DOHH2 (cell line): ENCODE measurements around the gene CLDN24.

Source experiments
- H3F3A ChIP-seq: fragments of 200-600 bp; sonication (generic), shearing (Covaris generic); 2 replicates; pipeline ENCODE4 v1.6.0; 2016; ENCODE audit warnings: antibody characterized with exemption, mild to moderate bottlenecking; ENCODE audit not compliant: control insufficient read depth, insufficient read depth
- H3K27ac ChIP-seq: fragments of 200-600 bp; sonication (generic); 2 replicates; pipeline ENCODE4 v1.5.1; 2014; ENCODE audit warnings: low read depth, mild to moderate bottlenecking, low read length, moderate library complexity
- H3K27me3 ChIP-seq: fragments of 200-600 bp; sonication (generic); 2 replicates; pipeline ENCODE4 v1.6.1; 2014; ENCODE audit warnings: mild to moderate bottlenecking, low read length, mixed read lengths; ENCODE audit not compliant: control insufficient read depth
- H3K36me3 ChIP-seq: fragments of 200-600 bp; sonication (generic); 2 replicates; pipeline ENCODE4 v1.6.1; 2014; ENCODE audit warnings: mild to moderate bottlenecking, low read length, moderate library complexity, mixed read lengths; ENCODE audit not compliant: control insufficient read depth
- H3K4me1 ChIP-seq: fragments of 200-600 bp; sonication (generic); 2 replicates; pipeline ENCODE4 v1.6.1; 2014; ENCODE audit warnings: mild to moderate bottlenecking, low read length, mixed read lengths; ENCODE audit not compliant: control insufficient read depth
- H3K4me2 ChIP-seq: fragments of 200-600 bp; sonication (generic); 2 replicates; pipeline ENCODE4 v1.6.0; 2014; ENCODE audit warnings: mild to moderate bottlenecking, low read length, moderate library complexity
- H3K4me3 ChIP-seq: fragments of 200-600 bp; sonication (generic); 2 replicates; pipeline ENCODE4 v1.5.1; 2014; ENCODE audit warnings: mild to moderate bottlenecking, low read length, mixed read lengths
- H3K79me2 ChIP-seq: fragments of 200-600 bp; sonication (generic); 2 replicates; pipeline ENCODE4 v1.6.1; 2014; ENCODE audit warnings: mild to moderate bottlenecking, low read length, mixed read lengths; ENCODE audit not compliant: control insufficient read depth
- H3K9me2 ChIP-seq: fragments of 200-600 bp; sonication (generic); replicated peaks from 2 replicates; pipeline ENCODE4 v1.6.1; 2014; ENCODE audit warnings: mild to moderate bottlenecking, low read length, mixed read lengths; ENCODE audit not compliant: control insufficient read depth
- H3K9me3 ChIP-seq: fragments of 200-600 bp; sonication (generic); 2 replicates; pipeline ENCODE4 v1.6.1; 2014; ENCODE audit warnings: antibody characterized with exemption, low read length, mixed read lengths; ENCODE audit not compliant: control insufficient read depth, insufficient read depth
- H4K20me1 ChIP-seq: fragments of 200-600 bp; sonication (generic); 2 replicates; pipeline ENCODE4 v1.6.0; 2014; ENCODE audit warnings: low read depth, mild to moderate bottlenecking, antibody characterized with exemption, low read length, moderate library complexity; ENCODE audit not compliant: control insufficient read depth, insufficient read depth
- EZH2phosphoT487 ChIP-seq: fragments of 200-600 bp; sonication (generic); IDR thresholded peaks from 2 replicates; pipeline ENCODE4 v1.6.1; 2017; ENCODE audit warnings: borderline replicate concordance, mild to moderate bottlenecking, antibody characterized with exemption, low read length, moderate library complexity, mixed read lengths
- TF ChIP-seq, protein P1 (sequence below): fragments of 200-600 bp; sonication (generic); IDR thresholded peaks from one replicate; pipeline ENCODE4 v1.5.1; 2014; ENCODE audit warnings: antibody characterized with exemption, mild to moderate bottlenecking, low read depth, low read length; ENCODE audit not compliant: poor library complexity, severe bottlenecking

Gene CLDN24

DNA sequence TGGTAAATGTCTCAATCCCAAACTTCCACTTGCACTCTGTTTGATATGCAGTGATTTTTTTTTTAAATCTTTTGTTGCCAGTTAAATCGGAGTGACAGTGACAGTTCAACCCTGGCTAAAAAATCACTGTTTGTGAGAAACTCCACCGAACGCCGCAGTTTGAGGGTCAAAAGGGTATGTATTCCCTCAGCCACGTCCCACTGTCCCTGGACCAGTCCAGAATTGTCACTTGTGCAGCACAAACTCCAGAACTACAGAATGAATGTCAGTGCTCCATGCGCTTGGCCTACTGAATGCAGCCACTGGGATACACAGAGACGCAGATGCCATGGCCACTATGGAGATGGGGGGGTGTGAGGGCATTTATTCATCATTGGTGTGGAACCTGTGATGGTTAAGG is 36.3 kb downstream of the CLDN24 start:
- H3K9me2 ChIP-seq: no peaks in the 10 kb centered on the region
- H3K79me2 ChIP-seq: no peaks in the 10 kb centered on the region
- H3K36me3 ChIP-seq: no peaks in the 10 kb centered on the region
- H3K4me1 ChIP-seq: no peaks in the 10 kb centered on the region
- H3F3A ChIP-seq: no peaks in the 10 kb centered on the region
- H4K20me1 ChIP-seq: no peaks in the 10 kb centered on the region
- H3K4me3 ChIP-seq: no peak overlapping the region
- 0 out of 2 replicates have a peak, but pooled peaks cover 2% of the 10 kb centered on the region for H3K27me3 ChIP-seq
- H3K4me2 ChIP-seq: no peak overlapping the region
- H3K27ac ChIP-seq: no peak overlapping the region
- H3K9me3 ChIP-seq: no peaks in the 10 kb centered on the region
- no peak for TF ChIP-seq EZH2phosphoT487
- TF ChIP-seq, protein P1, sequence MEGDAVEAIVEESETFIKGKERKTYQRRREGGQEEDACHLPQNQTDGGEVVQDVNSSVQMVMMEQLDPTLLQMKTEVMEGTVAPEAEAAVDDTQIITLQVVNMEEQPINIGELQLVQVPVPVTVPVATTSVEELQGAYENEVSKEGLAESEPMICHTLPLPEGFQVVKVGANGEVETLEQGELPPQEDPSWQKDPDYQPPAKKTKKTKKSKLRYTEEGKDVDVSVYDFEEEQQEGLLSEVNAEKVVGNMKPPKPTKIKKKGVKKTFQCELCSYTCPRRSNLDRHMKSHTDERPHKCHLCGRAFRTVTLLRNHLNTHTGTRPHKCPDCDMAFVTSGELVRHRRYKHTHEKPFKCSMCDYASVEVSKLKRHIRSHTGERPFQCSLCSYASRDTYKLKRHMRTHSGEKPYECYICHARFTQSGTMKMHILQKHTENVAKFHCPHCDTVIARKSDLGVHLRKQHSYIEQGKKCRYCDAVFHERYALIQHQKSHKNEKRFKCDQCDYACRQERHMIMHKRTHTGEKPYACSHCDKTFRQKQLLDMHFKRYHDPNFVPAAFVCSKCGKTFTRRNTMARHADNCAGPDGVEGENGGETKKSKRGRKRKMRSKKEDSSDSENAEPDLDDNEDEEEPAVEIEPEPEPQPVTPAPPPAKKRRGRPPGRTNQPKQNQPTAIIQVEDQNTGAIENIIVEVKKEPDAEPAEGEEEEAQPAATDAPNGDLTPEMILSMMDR: no peak

DNA sequence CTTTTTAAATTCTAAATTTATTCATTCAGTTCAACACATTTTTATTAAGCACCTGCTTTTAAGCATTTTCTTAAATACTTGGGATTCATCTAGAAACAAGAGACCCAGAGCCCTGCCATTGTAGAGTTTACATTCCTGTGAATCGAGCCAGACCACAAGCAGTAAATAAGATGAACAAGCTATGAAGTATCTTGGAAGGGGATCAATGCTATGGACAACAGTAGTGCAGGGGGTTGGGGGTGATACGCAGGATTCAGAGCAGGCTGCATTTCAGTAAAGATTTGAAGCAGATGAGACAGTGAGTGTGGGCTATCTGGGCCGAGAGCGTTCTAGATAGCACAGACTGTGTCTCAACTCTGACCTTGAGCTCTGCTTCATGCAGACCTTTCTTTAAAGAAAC is 37.3 kb downstream of the CLDN24 start:
- Histone ChIP-seq H4K20me1 (no peaks in the 10 kb centered on the region), H3K79me2 (no peaks in the 10 kb centered on the region), H3K9me3 (no peaks in the 10 kb centered on the region), H3K36me3 (no peaks in the 10 kb centered on the region), H3F3A (no peaks in the 10 kb centered on the region), H3K4me3 (no peak overlapping the region), H3K4me1 (no peaks in the 10 kb centered on the region), H3K27ac (no peak overlapping the region), H3K27me3 (0 out of 2 replicates have a peak, but pooled peaks cover 2% of the 10 kb centered on the region), H3K9me2 (no peaks in the 10 kb centered on the region), H3K4me2 (no peak overlapping the region)
- no peak for TF ChIP-seq EZH2phosphoT487
- TF ChIP-seq, protein P1: no peak

DNA sequence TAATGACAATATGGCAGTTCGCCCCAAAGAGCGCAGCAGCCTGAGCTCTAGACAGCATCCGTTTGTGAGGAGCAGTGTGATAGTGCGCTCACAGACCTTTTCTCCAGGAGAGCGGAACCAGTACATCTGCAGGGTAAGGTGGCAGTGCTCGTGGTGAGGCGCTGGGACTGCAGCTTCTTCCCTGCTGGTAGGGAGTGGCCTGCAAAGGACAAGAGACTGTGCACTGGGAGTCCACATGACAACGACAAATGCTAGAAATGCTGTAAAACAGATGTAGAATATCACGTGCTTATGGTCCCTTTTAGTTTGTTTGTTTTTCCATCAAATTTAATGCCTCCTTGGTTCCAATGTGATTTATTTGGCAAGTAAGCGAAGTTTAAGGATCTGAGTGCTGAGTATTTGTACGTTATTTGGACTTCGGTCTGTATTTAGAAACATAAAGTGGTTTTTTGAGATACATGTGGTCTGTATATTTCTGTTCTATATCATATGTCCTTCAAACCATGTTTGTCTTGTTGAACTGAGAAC is 37.9 kb downstream of the CLDN24 start:
- no peaks in the 10 kb centered on the region for H3F3A ChIP-seq
- no peaks in the 10 kb centered on the region for H3K4me1 ChIP-seq
- no peaks in the 10 kb centered on the region for H3K79me2 ChIP-seq
- H3K4me2 ChIP-seq: no peak overlapping the region
- H3K4me3 ChIP-seq: no peak overlapping the region
- no peaks in the 10 kb centered on the region for H4K20me1 ChIP-seq
- no peaks in the 10 kb centered on the region for H3K9me3 ChIP-seq
- H3K36me3 ChIP-seq: no peaks in the 10 kb centered on the region
- H3K27ac ChIP-seq: no peak overlapping the region
- no peaks in the 10 kb centered on the region for H3K9me2 ChIP-seq
- H3K27me3 ChIP-seq: 0 out of 2 replicates have a peak, but pooled peaks cover 2% of the 10 kb centered on the region
- no peak for TF ChIP-seq EZH2phosphoT487
- TF ChIP-seq, protein P1: no peak

DNA sequence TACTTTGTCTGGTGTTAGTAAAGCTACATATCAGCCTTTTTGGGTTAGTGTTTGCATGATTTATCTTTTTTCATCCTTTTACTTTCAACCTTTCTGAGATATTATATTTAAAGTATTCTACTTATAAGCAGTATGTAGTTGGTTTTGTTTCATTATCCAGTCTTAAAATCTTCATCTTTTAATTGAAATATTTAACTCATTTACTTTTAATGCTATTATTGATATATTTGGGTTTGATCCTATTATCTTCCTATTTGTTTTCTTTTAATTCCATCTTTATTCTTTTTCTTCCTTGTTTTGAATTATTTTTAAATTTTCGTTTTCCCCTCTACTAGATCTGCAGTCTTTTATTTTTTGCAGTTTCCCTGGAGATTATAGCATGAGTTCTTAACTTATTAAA is 46.1 kb downstream of the CLDN24 start:
- Histone ChIP-seq H3K36me3 (no peaks in the 10 kb centered on the region), H3K27ac (no peak overlapping the region), H4K20me1 (no peaks in the 10 kb centered on the region), H3K4me2 (no peak overlapping the region), H3K4me3 (no peak overlapping the region), H3K27me3 (no peaks in the 10 kb centered on the region), H3K9me3 (no peaks in the 10 kb centered on the region), H3F3A (no peaks in the 10 kb centered on the region), H3K79me2 (no peaks in the 10 kb centered on the region), H3K9me2 (no peaks in the 10 kb centered on the region), H3K4me1 (no peaks in the 10 kb centered on the region)
- TF ChIP-seq, protein P1: no peak
- TF ChIP-seq EZH2phosphoT487: no peak
